Measurements from ENCODE around the gene NPAS4.
"Not testable (repeated sequence)": the region's sequence is repeated elsewhere in the genome, so short reads cannot be mapped to it uniquely, and the experiment has no call there.

Gene NPAS4

GRCh38 chr11:66418986-66419308 is 1.9 kb upstream of the NPAS4 start:
- no peak overlapping the region for H3K27ac ChIP-seq (ENCODE audit: low read depth, low read length)
- peaks cover 2% of the 10 kb centered on the region; the same call in 1 of the 2 replicates for H3K36me3 ChIP-seq (ENCODE audit: insufficient read depth, low read length)
- peaks cover 27% of the 10 kb centered on the region for H3K27me3 ChIP-seq (ENCODE audit: insufficient read depth, low read length)
- H3K4me1 ChIP-seq (ENCODE audit: insufficient read depth, low read length), result peaks cover 34% of the 10 kb centered on the region
- no peak overlapping the region for H3K9ac ChIP-seq (ENCODE audit: low read depth, low read length)
- 69% methylated on average over 3 of the region's 3 CpGs for WGBS
- no peak overlapping the region for H3K4me3 ChIP-seq (ENCODE audit: low read length)
- no peaks in the 10 kb centered on the region for H3K9me3 ChIP-seq (ENCODE audit: insufficient read depth, low read depth, low read length)

- Histone ChIP-seq H3K4me1 (ENCODE audit: insufficient read depth, low read length) (peaks cover 27% of the 10 kb centered on the region), H3K4me3 (ENCODE audit: low read length) (peak overlapping the region; percentile 50), H3K9me3 (ENCODE audit: insufficient read depth, low read depth, low read length) (no peaks in the 10 kb centered on the region), H3K27me3 (ENCODE audit: insufficient read depth, low read length) (peaks cover 27% of the 10 kb centered on the region), H3K36me3 (ENCODE audit: insufficient read depth, low read length) (peaks cover 5% of the 10 kb centered on the region; the same call in 1 of the 2 replicates), H3K9ac (ENCODE audit: low read depth, low read length) (no peak overlapping the region), H3K27ac (ENCODE audit: low read depth, low read length) (no peak overlapping the region)
- 2% methylated on average over 30 of the region's 30 CpGs for WGBS
Measured at GRCh38 chr11:66419825-66420224, 1.0 kb upstream of the NPAS4 start.

GRCh38 chr11:66421492-66422205 is 814 bp downstream of the NPAS4 start:
- 18% methylated on average over 38 of the region's 38 CpGs for WGBS
- peaks cover 22% of the 10 kb centered on the region for H3K4me1 ChIP-seq (ENCODE audit: insufficient read depth, low read length)
- H3K27me3 ChIP-seq (ENCODE audit: insufficient read depth, low read length), result peaks cover 27% of the 10 kb centered on the region
- H3K36me3 ChIP-seq (ENCODE audit: insufficient read depth, low read length), result peaks cover 5% of the 10 kb centered on the region; the same call in 1 of the 2 replicates
- no peak overlapping the region for H3K9ac ChIP-seq (ENCODE audit: low read depth, low read length)
- H3K4me3 ChIP-seq (ENCODE audit: low read length), result peak overlapping the region; percentile 50
- H3K27ac ChIP-seq (ENCODE audit: low read depth, low read length), result no peak overlapping the region
- H3K9me3 ChIP-seq (ENCODE audit: insufficient read depth, low read depth, low read length), result no peaks in the 10 kb centered on the region

GRCh38 chr11:66426314-66426713 is 5.5 kb downstream of the NPAS4 start:
- 92% methylated on average over 23 of the region's 23 CpGs for WGBS
- Histone ChIP-seq H3K36me3 (ENCODE audit: insufficient read depth, low read length) (peaks cover 5% of the 10 kb centered on the region; the same call in 1 of the 2 replicates), H3K9ac (ENCODE audit: low read depth, low read length) (no peak overlapping the region), H3K27me3 (ENCODE audit: insufficient read depth, low read length) (peaks cover 2% of the 10 kb centered on the region), H3K27ac (ENCODE audit: low read depth, low read length) (no peak overlapping the region), H3K4me1 (ENCODE audit: insufficient read depth, low read length) (no peaks in the 10 kb centered on the region), H3K4me3 (ENCODE audit: low read length) (no peak overlapping the region), H3K9me3 (ENCODE audit: insufficient read depth, low read depth, low read length) (no peaks in the 10 kb centered on the region)

- H3K27me3 ChIP-seq (ENCODE audit: insufficient read depth, low read length), result no peaks in the 10 kb centered on the region
- H3K4me1 ChIP-seq (ENCODE audit: insufficient read depth, low read length), result no peaks in the 10 kb centered on the region
- H3K9me3 ChIP-seq (ENCODE audit: insufficient read depth, low read depth, low read length), result no peaks in the 10 kb centered on the region
- WGBS, result 96% methylated on average over 2 of the region's 2 CpGs
- H3K4me3 ChIP-seq (ENCODE audit: low read length), result no peak overlapping the region
- H3K27ac ChIP-seq (ENCODE audit: low read depth, low read length), result no peak overlapping the region
- no peak overlapping the region for H3K9ac ChIP-seq (ENCODE audit: low read depth, low read length)
- H3K36me3 ChIP-seq (ENCODE audit: insufficient read depth, low read length), result peaks cover 14% of the 10 kb centered on the region; the same call in 1 of the 2 replicates
Measured at GRCh38 chr11:66428933-66429332, 8.1 kb downstream of the NPAS4 start.

- WGBS, result 30% methylated on average over 8 of the region's 9 CpGs
- Histone ChIP-seq H3K4me3 (ENCODE audit: low read length) (no peak overlapping the region), H3K27me3 (ENCODE audit: insufficient read depth, low read length) (no peaks in the 10 kb centered on the region), H3K27ac (ENCODE audit: low read depth, low read length) (no peak overlapping the region), H3K4me1 (ENCODE audit: insufficient read depth, low read length) (no peaks in the 10 kb centered on the region), H3K36me3 (ENCODE audit: insufficient read depth, low read length) (peaks cover 14% of the 10 kb centered on the region), H3K9ac (ENCODE audit: low read depth, low read length) (no peak overlapping the region), H3K9me3 (ENCODE audit: insufficient read depth, low read depth, low read length) (no peaks in the 10 kb centered on the region)
Measured at GRCh38 chr11:66429983-66430602, 9.3 kb downstream of the NPAS4 start.

GRCh38 chr11:66431287-66431686 is 10.5 kb downstream of the NPAS4 start:
- not testable (repeated sequence) for H3K4me3 ChIP-seq (ENCODE audit: low read length); H3K9ac ChIP-seq (ENCODE audit: low read depth, low read length); H3K27ac ChIP-seq (ENCODE audit: low read depth, low read length); H3K9me3 ChIP-seq (ENCODE audit: insufficient read depth, low read depth, low read length); H3K27me3 ChIP-seq (ENCODE audit: insufficient read depth, low read length); H3K4me1 ChIP-seq (ENCODE audit: insufficient read depth, low read length)
- H3K36me3 ChIP-seq (ENCODE audit: insufficient read depth, low read length), result peaks cover 26% of the 10 kb centered on the region

- H3K9ac ChIP-seq (ENCODE audit: low read depth, low read length); H3K27me3 ChIP-seq (ENCODE audit: insufficient read depth, low read length); H3K4me1 ChIP-seq (ENCODE audit: insufficient read depth, low read length); H3K4me3 ChIP-seq (ENCODE audit: low read length); H3K27ac ChIP-seq (ENCODE audit: low read depth, low read length); H3K9me3 ChIP-seq (ENCODE audit: insufficient read depth, low read depth, low read length): not testable (repeated sequence)
- WGBS, result 86% methylated on average over 8 of the region's 8 CpGs
- H3K36me3 ChIP-seq (ENCODE audit: insufficient read depth, low read length), result peaks cover 32% of the 10 kb centered on the region
Measured at GRCh38 chr11:66431871-66432329, 11.1 kb downstream of the NPAS4 start.

GRCh38 chr11:66432597-66432996 is 11.8 kb downstream of the NPAS4 start:
- Histone ChIP-seq H3K36me3 (ENCODE audit: insufficient read depth, low read length) (peaks cover 36% of the 10 kb centered on the region), H3K9ac (ENCODE audit: low read depth, low read length) (no peak overlapping the region), H3K9me3 (ENCODE audit: insufficient read depth, low read depth, low read length) (no peaks in the 10 kb centered on the region), H3K4me3 (ENCODE audit: low read length) (no peak overlapping the region), H3K27me3 (ENCODE audit: insufficient read depth, low read length) (no peaks in the 10 kb centered on the region), H3K27ac (ENCODE audit: low read depth, low read length) (no peak overlapping the region), H3K4me1 (ENCODE audit: insufficient read depth, low read length) (no peaks in the 10 kb centered on the region)
- WGBS, result 90% methylated on average over 7 of the region's 7 CpGs

- Histone ChIP-seq H3K27ac (ENCODE audit: low read depth, low read length) (peak overlapping the region; percentile 87), H3K4me1 (ENCODE audit: insufficient read depth, low read length) (no peaks in the 10 kb centered on the region), H3K4me3 (ENCODE audit: low read length) (peak overlapping the region; percentile 71), H3K27me3 (ENCODE audit: insufficient read depth, low read length) (no peaks in the 10 kb centered on the region), H3K9ac (ENCODE audit: low read depth, low read length) (peak overlapping the region; percentile 88), H3K36me3 (ENCODE audit: insufficient read depth, low read length) (peaks cover 28% of the 10 kb centered on the region), H3K9me3 (ENCODE audit: insufficient read depth, low read depth, low read length) (peaks cover 7% of the 10 kb centered on the region; the same call in 1 of the 2 replicates)
- 6% methylated on average over 11 of the region's 12 CpGs for WGBS
Measured at GRCh38 chr11:66437979-66438503, 17.2 kb downstream of the NPAS4 start.

Data from HUES64 (cell line).